COLO668 (cell line): ENCODE measurements around the gene FEM1A.
"Not testable (repeated sequence)": the region's sequence is repeated elsewhere in the genome, so short reads cannot be mapped to it uniquely, and the experiment has no call there.

Experiments used
- DNase-seq: peaks from one replicate; lab custom pipeline; 2025; ENCODE audit not compliant: unreplicated experiment; lab: John Stamatoyannopoulos, UW

Gene FEM1A

GRCh38 chr19:4845975-4846374 is 54.4 kb downstream of the FEM1A start:
- DNase-seq: not testable (repeated sequence)

GRCh38 chr19:4847190-4847973 is 55.8 kb downstream of the FEM1A start:
- no peak for DNase-seq

- no peak for DNase-seq
Measured at GRCh38 chr19:4849019-4849418, 57.5 kb downstream of the FEM1A start.
